ENCODE measurements around the gene OSBPL10. TPM values are rescaled to one million over a fixed set of nuclear protein-coding genes. Genes with fewer than 3 reads are reported as not detected.

Gene OSBPL10
- total and polyA plus RNA-seq, 2 donors (not counting 1 experiment from before 2014, with no cell fraction given): 88.5 to 310 TPM

DNA sequence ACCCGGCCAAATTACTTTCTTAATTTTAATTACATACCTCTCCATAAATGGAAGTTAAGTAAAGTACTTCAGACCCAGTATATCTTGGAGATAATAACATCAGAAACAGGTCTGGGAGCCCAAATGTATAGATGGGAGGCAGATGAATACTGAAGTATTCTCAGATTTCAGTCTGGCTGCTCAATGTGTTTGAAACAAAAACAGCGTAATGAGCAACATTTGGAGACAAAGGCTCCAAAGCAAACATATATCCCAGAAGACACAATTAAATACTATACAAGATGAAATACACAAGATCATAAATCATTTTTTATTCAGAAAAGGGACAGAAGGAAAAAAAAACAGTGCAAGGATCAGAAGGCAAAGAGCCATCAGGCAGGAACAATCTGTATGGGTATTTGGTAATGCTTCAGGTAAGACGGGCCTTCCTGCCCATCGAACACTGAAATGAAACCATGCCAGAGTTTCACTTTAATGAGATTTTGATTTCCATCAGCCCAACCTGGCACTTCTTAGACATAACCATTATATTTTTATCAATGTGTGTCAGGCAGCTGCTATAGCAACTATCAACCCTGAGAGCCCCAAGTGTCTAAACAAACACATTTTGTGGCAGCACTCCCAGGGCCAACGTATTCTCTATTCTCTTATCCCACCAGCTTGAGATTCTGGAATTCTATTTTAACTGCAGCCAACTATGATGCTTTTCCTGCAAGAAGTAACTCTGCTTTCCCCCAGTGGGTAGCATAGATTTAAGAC lies 237.6 kb downstream of the OSBPL10 start:
- ATAC-seq (ENCODE audit: low read depth): no peak
- peaks cover 3% of the 10 kb centered on the region for H3K4me1 Mint-ChIP-seq
- no peak for DNase-seq
- Histone ChIP-seq H3K27me3 (replicated peaks in 1 of 4; ENCODE audit: control extremely low read depth in 1 of 4, control insufficient read depth in 3 of 4, insufficient read depth in 4 of 4, low read length in 3 of 4) (no peaks in the 10 kb centered on the region), H3K27ac (ENCODE audit: low read length in 2 of 2) (no peak overlapping the region), H3K9ac (ENCODE audit: low read length) (no peak overlapping the region), H3K36me3 (replicated peaks in 1 of 2; ENCODE audit: control extremely low read depth in 1 of 2, control insufficient read depth in 1 of 2, extremely low read depth in 1 of 2, insufficient read depth in 2 of 2, low read length in 1 of 2) (peaks cover 1 to 55% of the 10 kb centered on the region in 2 experiments), H3K4me2 (replicated peaks; ENCODE audit: low read depth, low read length, poor library complexity, severe bottlenecking) (no peak overlapping the region), H3K4me3 (ENCODE audit: control extremely low read depth in 1 of 5, extremely low read depth in 1 of 5, insufficient read depth in 1 of 5, low read depth in 2 of 5, low read length in 4 of 5) (no peak overlapping the region), H3K79me2 (ENCODE audit: control insufficient read depth, insufficient read depth, low read length) (peaks cover 23% of the 10 kb centered on the region), H3K9me3 (ENCODE audit: control extremely low read depth in 1 of 3, control insufficient read depth in 2 of 3, insufficient read depth in 1 of 3, low read length in 2 of 3) (no peaks in the 10 kb centered on the region), H2AFZ (ENCODE audit: insufficient read depth, low read depth, low read length, poor library complexity, severe bottlenecking) (no peak overlapping the region), H3K4me1 (ENCODE audit: control insufficient read depth in 2 of 2, insufficient read depth in 2 of 2, low read length in 2 of 2) (no peaks in the 10 kb centered on the region), H4K20me1 (ENCODE audit: control insufficient read depth, insufficient read depth, low read length, poor library complexity, severe bottlenecking) (peaks cover 47% of the 10 kb centered on the region)
- intact Hi-C loops (cut with micrococcal nuclease): no loop called here
- no peak overlapping the region for H3K27ac Mint-ChIP-seq
- CTCF ChIA-PET: no interaction called here
- H3K27me3 Mint-ChIP-seq: no peaks in the 10 kb centered on the region
- no peak for TF ChIP-seq EZH2 (IDR thresholded peaks at IDR 0.05; ENCODE audit: borderline replicate concordance, insufficient read depth, low read depth, low read length, poor library complexity, severe bottlenecking)
- TF ChIP-seq, protein P1, sequence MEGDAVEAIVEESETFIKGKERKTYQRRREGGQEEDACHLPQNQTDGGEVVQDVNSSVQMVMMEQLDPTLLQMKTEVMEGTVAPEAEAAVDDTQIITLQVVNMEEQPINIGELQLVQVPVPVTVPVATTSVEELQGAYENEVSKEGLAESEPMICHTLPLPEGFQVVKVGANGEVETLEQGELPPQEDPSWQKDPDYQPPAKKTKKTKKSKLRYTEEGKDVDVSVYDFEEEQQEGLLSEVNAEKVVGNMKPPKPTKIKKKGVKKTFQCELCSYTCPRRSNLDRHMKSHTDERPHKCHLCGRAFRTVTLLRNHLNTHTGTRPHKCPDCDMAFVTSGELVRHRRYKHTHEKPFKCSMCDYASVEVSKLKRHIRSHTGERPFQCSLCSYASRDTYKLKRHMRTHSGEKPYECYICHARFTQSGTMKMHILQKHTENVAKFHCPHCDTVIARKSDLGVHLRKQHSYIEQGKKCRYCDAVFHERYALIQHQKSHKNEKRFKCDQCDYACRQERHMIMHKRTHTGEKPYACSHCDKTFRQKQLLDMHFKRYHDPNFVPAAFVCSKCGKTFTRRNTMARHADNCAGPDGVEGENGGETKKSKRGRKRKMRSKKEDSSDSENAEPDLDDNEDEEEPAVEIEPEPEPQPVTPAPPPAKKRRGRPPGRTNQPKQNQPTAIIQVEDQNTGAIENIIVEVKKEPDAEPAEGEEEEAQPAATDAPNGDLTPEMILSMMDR (IDR thresholded peaks at IDR 0.05): no peak
- no peak overlapping the region for H3K4me3 Mint-ChIP-seq
- no peaks in the 10 kb centered on the region for H3K9me3 Mint-ChIP-seq (ENCODE audit: insufficient read depth)
- WGBS (ENCODE audit: insufficient coverage): 90% methylated on average over 2 of the region's 5 CpGs
- POLR2A ChIA-PET: no interaction called here

DNA sequence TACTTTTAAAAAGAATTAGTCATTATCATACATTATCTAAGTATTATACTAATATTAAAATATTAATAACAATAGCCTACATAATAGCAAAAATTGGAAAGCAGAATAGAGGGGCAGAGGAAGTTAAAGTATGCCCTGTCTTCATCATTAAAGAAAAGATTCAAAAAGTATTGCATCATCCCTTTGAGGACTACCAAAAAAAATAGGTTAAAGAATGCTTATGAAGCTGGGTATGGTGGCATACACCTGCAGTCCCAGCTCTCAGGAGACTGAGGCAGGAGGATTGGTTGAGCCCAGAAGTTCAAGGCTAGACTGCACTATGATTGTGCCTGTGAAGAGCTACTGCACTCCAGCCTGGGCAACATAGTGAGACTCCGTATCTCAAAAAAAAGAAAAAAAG lies 240.7 kb downstream of the OSBPL10 start:
- Histone ChIP-seq H2AFZ (ENCODE audit: insufficient read depth, low read depth, low read length, poor library complexity, severe bottlenecking) (no peak overlapping the region), H3K9ac (ENCODE audit: low read length) (no peak overlapping the region), H3K79me2 (ENCODE audit: control insufficient read depth, insufficient read depth, low read length) (peaks cover 34% of the 10 kb centered on the region), H3K9me3 (ENCODE audit: control extremely low read depth in 1 of 3, control insufficient read depth in 2 of 3, insufficient read depth in 1 of 3, low read length in 2 of 3) (no peaks in the 10 kb centered on the region), H3K4me2 (replicated peaks; ENCODE audit: low read depth, low read length, poor library complexity, severe bottlenecking) (no peak overlapping the region), H3K36me3 (replicated peaks in 1 of 2; ENCODE audit: control extremely low read depth in 1 of 2, control insufficient read depth in 1 of 2, extremely low read depth in 1 of 2, insufficient read depth in 2 of 2, low read length in 1 of 2) (peaks cover 1 to 56% of the 10 kb centered on the region in 2 experiments), H3K4me1 (ENCODE audit: control insufficient read depth in 2 of 2, insufficient read depth in 2 of 2, low read length in 2 of 2) (no peaks in the 10 kb centered on the region), H3K4me3 (ENCODE audit: control extremely low read depth in 1 of 5, extremely low read depth in 1 of 5, insufficient read depth in 1 of 5, low read depth in 2 of 5, low read length in 4 of 5) (no peak overlapping the region), H4K20me1 (ENCODE audit: control insufficient read depth, insufficient read depth, low read length, poor library complexity, severe bottlenecking) (peaks cover 59% of the 10 kb centered on the region), H3K27ac (ENCODE audit: low read length in 2 of 2) (no peak overlapping the region), H3K27me3 (replicated peaks in 1 of 4; ENCODE audit: control extremely low read depth in 1 of 4, control insufficient read depth in 3 of 4, insufficient read depth in 4 of 4, low read length in 3 of 4) (no peaks in the 10 kb centered on the region)
- Mint-ChIP-seq H3K27ac (no peak overlapping the region), H3K4me1 (peaks cover 7% of the 10 kb centered on the region), H3K27me3 (no peaks in the 10 kb centered on the region), H3K9me3 (ENCODE audit: insufficient read depth) (no peaks in the 10 kb centered on the region), H3K4me3 (no peak overlapping the region)
- intact Hi-C loops (cut with micrococcal nuclease): no loop called here
- ChIA-PET CTCF (no interaction called here), POLR2A (no interaction called here)
- no CpG with 5 or more reads among the region's 1 CpG for WGBS (ENCODE audit: insufficient coverage)
- ATAC-seq (ENCODE audit: low read depth) (no peak), DNase-seq (no peak)
- TF ChIP-seq, protein P1 (IDR thresholded peaks at IDR 0.05): no peak
- no peak for TF ChIP-seq EZH2 (IDR thresholded peaks at IDR 0.05; ENCODE audit: borderline replicate concordance, insufficient read depth, low read depth, low read length, poor library complexity, severe bottlenecking)

Data from B cell (primary cell).